GM18909 (cell line): ENCODE results near the gene ZDHHC18.
A peak's percentile ranks its signal among the peaks of the same experiment; 100 is the strongest.
"Not testable (repeated sequence)": the region's sequence is repeated elsewhere in the genome, so short reads cannot be mapped to it uniquely, and the experiment has no call there.

Experiments
- ATAC-seq: cut with Tn5 transposase; IDR thresholded peaks from one replicate; pipeline ENCODE4 v1.9.1; 2021; ENCODE audit warnings: mild to moderate bottlenecking; ENCODE audit not compliant: unreplicated experiment, poor library complexity

The ZDHHC18 gene

DNA sequence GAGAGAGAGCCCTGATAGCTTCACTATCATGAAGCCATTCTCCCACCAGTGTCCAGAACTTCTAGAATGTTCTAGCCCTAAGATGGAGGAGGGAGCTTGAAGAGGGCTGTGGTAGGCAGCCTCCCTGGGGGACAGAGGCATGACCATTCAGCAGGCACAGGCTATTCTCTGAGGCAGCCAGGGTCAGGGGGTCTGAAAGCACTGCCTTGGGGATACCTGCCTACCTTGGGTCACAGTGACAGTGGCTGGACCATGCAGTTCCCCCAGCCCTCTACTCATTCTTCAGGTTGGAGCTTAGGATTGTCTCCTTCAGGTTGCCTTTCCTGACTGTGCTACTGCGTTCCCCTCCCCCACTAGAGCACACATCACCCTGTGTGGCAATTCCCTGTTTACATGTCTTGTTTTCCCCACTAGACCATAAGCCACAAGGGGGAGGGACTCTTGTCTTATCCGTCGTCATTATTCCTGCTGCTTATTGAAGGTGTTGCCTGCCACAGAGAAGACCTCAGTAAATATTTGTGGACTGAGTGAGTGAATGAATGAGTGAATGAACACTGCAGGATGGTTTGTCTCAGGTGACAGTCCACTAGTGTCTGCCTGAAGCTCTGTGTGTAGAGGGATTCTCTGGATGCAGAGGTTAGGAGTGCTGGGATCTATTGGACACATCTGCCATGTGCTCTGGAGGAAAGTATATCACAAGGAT, 5.2 kb downstream of the ZDHHC18 start:
- no peak for ATAC-seq

DNA sequence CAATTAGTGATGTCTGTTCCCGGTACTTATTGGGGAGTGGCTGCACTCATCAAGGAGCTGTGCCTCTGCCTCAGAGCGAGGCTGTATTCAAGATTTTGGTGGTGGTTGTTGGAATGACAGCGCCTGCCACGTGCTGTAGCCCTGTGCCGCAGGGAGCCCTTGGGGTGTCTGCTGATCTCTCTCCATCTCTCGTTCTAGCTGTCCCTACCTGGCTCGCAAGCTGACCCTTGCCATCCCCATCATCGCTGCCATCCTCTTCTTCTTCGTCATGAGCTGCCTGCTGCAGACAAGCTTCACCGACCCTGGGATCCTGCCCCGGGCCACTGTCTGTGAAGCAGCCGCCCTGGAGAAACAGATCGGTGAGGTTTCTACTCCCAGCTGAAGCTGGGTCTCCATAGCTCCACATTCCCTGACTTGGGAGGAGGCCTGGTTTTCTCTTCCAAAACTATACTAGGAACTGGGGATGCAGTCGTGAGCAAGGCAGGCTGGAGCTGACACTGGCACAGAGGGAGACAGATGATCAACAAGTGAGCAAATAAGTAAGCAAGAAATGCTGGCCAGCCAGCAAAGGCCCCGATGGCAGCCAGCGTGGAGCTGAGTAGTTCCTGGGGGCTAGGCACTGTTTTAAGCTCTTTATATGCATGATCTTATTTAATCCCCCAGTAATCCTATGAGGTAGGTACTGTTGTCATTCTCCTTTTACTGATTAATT, 5.9 kb downstream of the ZDHHC18 start:
- no peak for ATAC-seq

DNA sequence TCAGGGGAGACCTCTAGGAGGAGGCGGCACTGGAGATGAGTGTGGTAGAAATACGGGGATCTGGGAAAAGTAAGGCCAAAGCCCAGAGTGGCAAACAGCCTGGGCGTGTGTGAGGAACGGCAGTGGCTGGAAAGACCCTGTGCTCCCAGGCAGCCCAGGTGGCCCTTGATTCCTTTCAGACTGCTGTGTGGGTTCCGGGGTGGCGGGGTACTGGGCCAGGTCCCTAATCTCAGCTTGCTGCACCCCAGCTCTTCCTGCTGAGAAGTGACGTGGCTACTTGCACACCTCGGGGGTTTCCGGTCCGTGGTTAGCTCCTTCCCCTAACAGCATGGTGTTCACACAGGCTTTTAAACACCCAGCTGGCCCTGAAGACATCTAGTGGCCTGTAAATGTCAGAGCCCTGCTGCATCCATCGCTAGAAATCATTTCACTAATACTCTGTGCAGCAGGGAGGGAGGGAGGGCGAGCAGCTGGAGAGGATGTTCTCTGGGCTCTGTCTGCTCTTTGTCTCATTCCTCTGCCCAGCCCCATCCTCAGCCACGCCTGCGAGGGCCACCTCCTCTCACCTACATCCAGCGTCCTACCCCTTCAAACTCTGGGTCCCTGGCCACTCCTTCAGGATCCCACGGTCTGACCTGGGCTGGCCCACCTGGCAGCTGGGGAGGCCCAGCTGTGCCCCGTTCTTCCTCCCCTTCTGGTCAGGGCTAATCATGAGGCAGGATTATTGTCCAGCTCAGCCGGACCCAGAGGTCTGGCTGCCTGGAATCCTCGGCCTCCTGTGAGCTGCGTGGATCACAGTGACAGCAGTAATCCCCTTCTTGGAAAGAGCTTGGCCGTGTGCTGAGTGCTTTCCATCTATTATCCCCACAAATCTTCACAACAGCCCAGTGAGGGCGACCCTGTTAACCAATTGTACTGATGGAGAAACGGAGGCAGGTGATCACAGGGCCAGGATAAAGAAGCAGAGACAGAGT, 7.2 kb downstream of the ZDHHC18 start:
- peak; percentile 90 for ATAC-seq

DNA sequence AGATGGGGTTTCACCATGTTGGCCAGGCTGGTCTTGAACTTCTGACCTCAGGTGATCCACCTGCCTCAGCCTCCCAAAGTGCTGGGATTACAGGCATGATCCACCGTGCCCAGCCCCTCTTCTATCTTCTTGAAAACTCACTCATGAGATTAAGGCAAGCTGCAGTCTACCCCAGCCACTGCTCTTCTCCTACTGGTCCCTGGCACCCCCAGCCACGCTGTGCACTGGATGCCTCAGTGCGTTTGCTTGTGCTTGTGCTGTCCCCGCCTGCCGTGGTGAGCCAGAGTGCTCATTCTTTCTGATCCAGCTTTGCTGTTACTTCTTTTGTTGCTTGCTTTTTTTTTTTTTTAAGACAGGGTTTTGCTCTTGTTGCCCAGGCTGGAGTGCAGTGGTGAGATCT, 11.2 kb downstream of the ZDHHC18 start:
- not testable (repeated sequence) for ATAC-seq

DNA sequence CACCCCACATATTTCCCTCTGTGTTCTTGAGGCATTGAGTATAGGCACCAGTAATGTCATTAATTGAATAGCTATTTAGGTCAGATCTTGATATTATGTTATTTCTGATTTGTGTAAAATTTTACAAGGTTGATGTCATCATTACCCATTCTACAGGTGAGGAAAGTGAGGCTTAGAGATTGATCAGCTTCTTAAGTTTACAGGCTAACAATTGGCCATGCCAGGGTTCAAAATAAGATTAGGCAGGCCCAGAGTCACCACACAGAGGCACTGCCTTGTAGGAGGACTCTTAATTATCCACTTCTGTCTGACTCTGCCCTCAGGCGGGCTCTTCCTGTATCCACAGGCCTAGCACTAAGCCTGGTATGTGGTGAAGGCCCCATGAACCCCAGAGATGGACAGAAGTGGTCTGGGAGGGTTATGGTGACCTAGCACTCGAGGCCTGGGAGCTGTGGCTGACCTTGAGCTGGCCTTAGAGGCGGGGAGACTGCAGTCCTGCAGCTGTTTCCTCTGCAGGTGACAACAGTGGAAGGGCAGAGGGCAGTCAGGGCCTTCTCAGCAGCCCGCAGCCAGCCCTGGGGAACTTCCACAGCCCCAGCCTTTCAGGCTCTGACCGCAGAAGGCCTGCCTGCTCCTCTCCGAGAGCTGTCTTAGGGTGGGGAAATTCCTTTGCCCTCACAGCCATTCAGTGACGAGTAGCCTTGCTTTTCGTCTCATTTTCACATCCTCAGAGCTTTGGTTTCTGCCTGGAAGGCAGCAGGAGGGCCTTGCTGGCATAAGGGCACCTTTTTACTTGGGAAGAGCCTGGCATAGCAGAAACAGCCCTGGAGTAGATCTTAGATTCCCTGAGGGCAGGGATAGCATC, 12.2 kb downstream of the ZDHHC18 start:
- ATAC-seq = peak; percentile 83

DNA sequence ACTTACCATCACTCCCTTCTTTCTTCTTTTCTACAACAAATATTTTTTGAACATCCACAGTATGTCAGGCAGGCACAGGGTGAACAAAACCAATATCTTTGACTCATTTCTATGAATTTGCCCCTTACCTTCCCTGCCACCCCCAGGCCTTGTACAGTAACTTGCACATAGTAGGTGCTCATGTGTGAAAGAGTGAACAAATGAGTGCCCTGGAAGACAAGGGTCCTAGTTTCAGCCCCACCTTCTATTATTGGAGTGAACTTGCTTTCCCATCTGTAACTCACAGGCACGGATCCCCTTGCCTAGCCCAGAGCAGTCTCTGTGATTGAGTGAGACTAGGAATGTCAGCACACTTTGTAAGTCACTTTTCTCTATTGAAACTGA, 12.8 kb downstream of the ZDHHC18 start:
- ATAC-seq = peak; percentile 1

DNA sequence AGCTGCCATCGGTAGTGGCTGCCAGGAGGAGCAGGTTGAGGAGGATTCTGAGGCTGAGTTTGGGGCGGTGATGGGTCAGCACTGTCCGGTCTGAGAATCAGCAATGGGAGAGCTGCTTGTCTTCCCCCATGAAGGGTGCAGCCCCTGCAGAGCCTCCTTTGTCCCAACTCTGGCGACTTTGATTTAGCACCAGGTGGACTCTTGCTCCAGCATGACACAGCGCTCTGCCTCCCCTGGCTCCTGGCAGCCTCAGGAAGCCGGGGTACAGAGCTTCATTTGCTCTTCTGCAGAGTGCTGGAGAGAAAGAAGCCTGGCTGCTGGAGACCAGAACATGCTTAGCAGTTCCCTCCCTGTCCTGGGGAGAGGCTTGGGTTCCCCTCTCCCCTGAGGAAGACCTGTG, 13.3 kb downstream of the ZDHHC18 start:
- ATAC-seq = no peak

DNA sequence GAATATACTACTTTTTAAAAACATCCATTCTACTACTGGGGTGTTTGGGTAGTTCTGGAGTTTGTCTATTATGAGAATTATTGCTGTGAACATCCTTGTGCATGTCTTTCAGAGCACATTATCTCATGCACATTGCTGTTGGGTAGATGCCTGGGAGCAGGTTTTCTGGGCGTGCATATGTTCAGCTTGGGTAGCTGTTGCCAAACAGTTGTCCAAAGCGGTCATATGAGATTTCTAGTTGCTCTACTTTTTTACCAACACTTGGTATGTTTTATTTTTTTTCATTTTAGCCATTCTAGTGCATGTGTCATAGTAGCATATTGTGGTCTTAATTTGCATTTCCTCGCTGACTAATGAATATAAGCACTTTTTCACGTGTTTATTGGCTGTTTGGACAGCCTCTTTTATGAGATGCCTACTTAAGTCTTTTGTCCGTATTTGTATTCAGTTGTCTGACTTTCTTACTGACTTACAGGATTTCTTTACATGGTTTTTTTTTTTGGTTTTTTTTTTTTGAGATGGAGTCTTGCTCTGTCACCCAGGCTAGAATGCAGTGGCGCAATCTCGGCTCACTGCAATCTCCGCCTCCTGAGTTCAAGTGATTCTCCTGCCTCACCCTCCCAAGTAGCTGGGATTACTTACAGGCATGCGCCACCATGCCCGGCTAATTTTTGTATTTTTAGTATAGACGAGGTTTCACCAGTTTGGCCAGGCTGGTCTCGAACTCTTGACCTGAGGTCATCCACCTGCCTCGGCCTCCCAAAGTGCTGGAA, 18.1 kb downstream of the ZDHHC18 start:
- ATAC-seq = no peak

DNA sequence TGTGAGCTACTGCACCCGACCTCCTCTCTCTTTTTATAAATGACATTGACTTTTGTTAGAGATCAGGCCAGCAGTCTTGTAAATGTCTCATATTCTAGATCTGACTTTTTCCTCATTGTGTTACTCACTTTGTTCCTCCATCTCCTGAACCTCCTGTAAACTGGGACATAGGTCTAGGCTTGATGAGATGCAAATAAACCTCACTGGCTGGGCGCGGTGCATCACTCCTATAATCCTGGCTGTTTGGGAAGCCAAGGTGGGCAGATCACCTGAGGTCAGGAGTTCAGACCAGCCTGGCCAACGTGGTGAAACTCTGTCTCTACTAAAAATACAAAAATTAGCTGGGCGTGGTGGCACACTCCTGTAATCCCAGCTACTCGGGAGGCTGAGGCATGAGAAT, 21.3 kb downstream of the ZDHHC18 start:
- ATAC-seq = not testable (repeated sequence)

DNA sequence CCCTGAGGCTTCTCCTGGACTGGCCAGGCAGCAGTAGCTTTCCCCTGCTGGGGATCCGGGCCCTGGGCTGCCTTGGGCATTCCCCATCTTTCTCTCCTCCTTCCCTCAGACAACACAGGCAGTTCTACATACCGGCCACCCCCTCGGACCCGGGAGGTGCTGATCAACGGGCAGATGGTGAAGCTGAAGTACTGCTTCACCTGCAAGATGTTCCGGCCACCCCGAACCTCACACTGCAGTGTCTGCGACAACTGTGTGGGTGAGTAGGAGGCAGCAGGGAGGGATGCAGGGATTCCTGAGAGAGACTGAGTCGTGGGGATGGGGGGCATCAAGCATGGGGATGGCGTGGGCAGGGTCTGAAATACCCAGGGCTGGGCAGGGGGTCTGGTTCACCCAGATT, 22.0 kb downstream of the ZDHHC18 start:
- ATAC-seq = no peak

DNA sequence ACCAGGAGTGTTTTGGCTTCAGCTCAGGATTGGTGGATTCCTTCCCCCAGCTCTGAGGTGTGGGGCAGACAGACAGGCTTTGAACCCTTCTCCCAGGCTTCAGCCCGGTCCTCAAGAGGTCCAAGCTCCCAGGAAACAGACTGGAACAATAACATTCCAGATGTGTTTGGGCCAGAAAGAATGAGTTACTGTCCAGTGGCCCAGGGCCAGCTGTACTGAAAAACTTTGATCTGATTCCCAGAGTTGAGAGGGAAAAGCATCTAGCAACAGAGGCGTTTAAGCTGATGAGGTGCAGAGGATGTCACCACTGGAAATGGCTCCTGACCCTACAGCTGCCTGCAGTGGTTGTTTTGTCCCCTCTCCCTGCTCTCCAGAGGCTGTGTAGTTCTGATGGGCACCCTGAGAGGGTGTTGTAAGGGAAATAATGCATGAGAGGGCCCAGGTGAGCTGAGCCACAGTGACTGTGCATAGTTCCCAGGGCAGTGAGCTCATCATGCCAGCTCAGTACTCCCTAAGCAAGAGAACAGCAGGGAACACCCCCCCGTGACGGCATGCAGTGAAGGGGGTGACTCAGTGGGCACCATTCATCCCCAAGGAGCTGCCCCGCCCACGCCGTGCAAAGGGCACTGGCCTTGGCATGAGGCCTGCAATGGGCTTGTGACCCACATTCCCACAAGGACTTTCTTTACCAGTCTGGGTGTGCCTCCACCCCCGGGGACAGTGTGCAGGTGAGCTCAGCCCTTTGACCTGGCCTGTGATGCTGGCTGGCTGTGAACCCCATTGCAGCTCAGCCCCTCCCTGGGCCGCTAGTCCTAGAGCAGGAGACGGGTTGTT, 22.7 kb downstream of the ZDHHC18 start:
- ATAC-seq = no peak

DNA sequence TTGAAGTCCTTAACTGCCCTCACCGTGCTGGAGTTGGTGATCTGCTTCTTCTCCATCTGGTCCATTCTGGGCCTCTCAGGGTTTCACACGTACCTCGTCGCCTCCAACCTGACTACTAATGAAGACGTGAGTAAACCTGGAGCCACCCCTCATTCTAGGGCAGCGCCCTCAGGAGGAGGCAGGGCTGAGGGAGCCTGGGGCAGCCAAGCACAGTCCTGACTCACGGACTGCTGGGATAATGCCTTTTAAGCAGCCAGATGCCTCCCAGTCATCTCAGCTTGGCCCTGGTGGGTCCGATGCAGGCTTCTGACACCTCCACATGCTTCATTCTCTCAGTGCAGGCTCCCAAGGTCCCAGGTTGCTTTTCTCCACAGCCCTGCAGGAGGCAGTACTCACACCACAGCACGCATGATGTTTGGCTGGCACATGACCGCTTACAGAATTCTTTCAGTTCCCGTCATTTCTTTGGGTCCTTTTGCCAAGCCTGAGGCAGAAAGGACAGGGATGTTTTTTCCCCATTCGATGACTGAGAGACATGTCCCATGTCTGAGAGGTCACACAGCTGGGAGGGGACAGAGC, 24.7 kb downstream of the ZDHHC18 start:
- no peak for ATAC-seq

DNA sequence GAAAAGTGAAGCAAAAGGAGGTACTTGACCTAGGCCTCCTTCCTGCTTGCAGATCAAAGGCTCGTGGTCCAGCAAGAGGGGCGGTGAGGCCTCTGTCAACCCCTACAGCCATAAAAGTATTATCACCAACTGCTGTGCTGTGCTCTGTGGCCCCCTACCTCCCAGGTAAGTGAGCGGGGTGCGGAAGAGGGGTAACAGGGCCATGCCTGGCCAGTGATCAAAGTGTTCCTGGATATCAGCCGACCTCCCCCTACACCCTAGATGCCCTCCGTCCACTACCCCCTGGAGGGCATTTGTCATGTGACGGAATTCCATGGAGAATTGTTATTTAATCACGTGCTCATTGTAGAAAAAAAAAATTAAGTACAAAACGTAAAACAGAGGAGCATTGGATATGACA, 26.2 kb downstream of the ZDHHC18 start:
- no peak for ATAC-seq

DNA sequence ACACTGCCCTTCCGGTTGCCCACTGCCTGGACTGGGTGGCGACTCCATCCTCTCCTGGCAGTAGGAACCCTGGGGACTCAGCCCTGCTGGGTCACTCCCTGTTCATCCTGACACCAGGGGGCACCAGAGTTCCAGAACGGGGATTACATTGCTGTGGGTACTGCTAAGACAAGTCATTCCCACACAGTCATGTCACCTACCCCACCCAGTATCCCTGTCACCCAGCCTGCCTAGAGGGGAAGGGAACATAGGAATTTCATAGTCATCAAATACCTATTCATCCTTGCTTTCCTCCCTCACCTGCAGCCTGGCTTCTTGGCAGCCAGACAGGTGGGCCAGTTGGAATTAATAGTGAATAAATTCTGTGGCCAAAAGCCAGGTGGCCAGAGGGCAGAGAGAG, 26.7 kb downstream of the ZDHHC18 start:
- ATAC-seq = no peak

DNA sequence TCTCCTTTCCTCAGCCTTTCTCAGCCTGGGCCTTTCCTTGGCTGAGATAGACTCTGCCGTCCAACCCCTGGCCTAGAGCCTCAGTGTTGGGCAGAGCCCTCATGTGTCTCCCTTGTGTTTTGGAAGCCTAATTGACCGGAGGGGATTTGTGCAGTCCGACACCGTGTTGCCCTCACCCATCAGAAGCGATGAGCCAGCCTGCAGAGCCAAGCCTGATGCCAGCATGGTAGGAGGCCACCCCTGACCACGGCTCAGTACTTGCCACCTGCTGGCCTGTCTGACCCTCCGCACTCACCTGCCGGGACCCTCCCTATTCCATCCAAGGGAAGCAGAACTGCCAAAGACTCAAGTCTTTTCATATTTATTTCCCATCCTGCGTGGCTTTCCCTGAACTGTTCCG, 27.1 kb downstream of the ZDHHC18 start:
- ATAC-seq = no peak

DNA sequence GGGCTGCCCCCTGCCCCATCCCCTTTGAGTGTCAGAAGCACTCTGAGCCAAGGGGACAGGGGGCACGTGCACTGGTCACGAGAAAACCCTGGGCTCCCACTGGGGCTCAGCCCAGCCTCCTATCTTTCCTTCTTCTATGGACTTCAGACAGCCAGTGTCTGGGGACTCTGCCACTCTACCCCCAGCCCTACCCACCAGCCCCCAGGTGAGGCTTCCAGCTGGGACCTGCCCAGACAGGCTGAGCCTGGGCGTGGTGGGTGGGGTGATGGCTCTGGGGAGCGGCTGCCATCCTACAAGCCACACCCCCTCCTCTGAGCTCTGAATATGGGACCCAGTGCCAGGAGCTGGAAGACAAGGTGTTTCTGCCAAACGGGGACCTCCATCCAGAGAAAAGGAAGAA, 28.4 kb downstream of the ZDHHC18 start:
- ATAC-seq = no peak

DNA sequence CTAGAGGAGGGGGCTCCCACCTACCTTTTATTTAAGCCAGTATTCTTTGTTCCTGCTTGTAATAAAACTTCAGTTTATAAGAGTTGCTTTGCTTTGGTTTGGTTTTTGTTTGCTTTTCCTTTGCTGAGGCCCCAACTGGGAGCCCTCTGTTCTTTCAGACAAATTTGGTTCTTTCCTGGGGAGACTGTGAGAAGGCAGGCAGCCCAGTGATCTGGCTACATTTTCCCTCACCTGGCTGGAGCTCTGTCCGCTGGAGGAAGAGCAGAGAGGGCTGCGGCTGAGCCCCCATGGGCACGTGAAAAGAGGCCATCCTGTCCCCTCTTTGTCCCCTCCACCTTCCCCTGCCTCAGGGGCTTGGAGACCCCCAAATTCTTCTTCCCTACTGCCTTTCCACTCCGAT, 29.1 kb downstream of the ZDHHC18 start:
- ATAC-seq = no peak

DNA sequence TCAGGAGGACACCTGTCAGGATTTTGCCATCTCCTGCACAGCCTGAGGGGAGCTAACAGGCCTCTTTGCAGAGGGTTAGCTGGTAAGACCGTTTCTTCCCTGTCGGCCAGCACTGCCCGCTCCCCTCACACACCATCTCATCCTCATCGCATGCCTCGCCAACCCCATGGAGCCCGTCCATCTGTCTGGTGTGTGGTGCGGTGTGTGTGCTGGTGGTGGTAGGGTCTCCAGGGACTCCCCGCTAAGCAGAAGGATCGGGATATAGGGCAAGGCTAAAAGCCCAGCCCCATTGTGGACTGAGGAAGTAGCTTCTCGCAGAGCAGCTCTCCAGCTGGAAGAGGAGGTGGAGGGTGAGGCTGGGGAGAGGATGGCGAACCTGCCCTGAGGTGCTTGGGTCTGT, 29.7 kb downstream of the ZDHHC18 start:
- ATAC-seq = no peak
